Measurements from ENCODE around the gene SMYD3.

- TF ChIP-seq TARDBP (IDR thresholded peaks at IDR 0.05) (no peak), SP1 (IDR thresholded peaks at IDR 0.05) (no peak), FOXM1 (IDR thresholded peaks at IDR 0.05; ENCODE audit: borderline replicate concordance) (no peak), SUZ12 (IDR thresholded peaks at IDR 0.05) (no peak), NFRKB (IDR thresholded peaks at IDR 0.05) (no peak)
Observed at GRCh38 chr1:246355411-246356230, 151.5 kb downstream of the SMYD3 start.

Data from HEK293T (cell line).